ENCODE results near the gene MTO1.

- TF ChIP-seq CTCF (IDR thresholded peaks at IDR 0.05; ENCODE audit: insufficient read depth, low read length, poor library complexity, severe bottlenecking) (no peak), EZH2phosphoT487 (conservative IDR thresholded peaks at IDR 0.05; ENCODE audit: low read length) (no peak)
These were observed 76.1 kb downstream of the MTO1 start for GRCh38 chr6:73537677-73538076.

Measured in SU-DHL-6 (cell line).